Fibroblast of the aortic adventitia (primary cell): ENCODE data around the gene EPN3. TPM values are rescaled to one million over a fixed set of nuclear protein-coding genes. Genes with fewer than 3 reads are reported as not detected.

Experiments used
- DNase-seq: peaks from one replicate; pipeline ENCODE4 v3.0.0-alpha.2; 2010; ENCODE audit warnings: low read depth
- H3K4me3 ChIP-seq: 2 replicates; pipeline ENCODE4 v1.5.1; 2011; ENCODE audit warnings: low read depth, mild to moderate bottlenecking, control low read depth, low read length, moderate library complexity
- total RNA-seq: library from RNA; depleted of rRNA; stranded (reverse); fragments of >200 nt; gene quantifications from 2 replicates; pipeline ENCODE4 v1.2.3, GENCODE V29; 2012; ENCODE audit warnings: low replicate concordance
- TF ChIP-seq, protein P1 (sequence below): IDR thresholded peaks from 2 replicates; pipeline ENCODE4 v1.5.1; 2011; ENCODE audit warnings: mild to moderate bottlenecking, low read length, control low read depth, inconsistent platforms; ENCODE audit not compliant: insufficient read depth

The EPN3 gene
- total RNA-seq, 1 donor: not detected

DNA sequence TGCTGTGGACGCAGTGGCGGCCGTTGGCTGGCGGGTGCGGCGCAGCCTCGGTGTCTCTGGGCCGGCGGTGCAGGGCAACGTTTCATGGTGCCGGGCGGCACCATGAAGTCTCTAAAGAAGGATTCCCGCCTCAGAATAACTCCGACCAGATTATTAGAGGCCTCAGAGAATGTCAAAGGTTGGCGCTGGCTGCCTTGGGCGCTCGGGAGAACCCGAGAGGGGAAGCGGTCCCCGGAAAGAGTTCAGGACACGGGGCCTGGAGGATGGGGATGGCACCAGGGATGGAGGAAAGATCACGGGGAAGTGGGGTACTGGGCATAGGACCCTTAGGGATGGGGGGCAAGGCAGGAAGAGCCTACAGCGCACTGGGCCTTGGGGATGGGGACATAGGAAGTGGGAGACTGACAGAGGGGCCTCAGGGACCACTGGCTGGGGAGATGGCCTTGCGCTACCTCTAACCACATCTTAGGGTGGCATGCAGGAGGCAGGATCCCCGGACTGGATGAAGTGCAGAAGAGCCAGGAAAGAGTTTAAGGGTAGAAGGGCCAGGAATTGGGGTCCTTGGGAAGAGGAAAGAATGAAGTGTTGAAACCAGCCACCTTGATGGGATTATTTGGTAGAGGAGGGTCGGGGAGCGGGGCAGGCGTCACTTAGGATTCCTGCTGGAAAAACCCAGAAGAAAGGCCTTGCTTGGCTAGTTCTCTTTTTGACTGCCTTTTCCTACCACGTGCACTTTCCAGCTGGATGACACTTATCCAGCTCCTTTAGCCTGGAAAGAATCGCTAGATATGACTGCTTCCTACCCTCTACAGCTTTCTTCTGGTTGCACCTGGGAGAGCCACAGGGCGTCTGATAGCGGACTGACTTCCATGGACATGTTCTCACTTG is 23.7 kb upstream of the EPN3 start:
- H3K4me3 ChIP-seq: peak overlapping the region; percentile 58
- TF ChIP-seq, protein P1, sequence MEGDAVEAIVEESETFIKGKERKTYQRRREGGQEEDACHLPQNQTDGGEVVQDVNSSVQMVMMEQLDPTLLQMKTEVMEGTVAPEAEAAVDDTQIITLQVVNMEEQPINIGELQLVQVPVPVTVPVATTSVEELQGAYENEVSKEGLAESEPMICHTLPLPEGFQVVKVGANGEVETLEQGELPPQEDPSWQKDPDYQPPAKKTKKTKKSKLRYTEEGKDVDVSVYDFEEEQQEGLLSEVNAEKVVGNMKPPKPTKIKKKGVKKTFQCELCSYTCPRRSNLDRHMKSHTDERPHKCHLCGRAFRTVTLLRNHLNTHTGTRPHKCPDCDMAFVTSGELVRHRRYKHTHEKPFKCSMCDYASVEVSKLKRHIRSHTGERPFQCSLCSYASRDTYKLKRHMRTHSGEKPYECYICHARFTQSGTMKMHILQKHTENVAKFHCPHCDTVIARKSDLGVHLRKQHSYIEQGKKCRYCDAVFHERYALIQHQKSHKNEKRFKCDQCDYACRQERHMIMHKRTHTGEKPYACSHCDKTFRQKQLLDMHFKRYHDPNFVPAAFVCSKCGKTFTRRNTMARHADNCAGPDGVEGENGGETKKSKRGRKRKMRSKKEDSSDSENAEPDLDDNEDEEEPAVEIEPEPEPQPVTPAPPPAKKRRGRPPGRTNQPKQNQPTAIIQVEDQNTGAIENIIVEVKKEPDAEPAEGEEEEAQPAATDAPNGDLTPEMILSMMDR: no peak
- DNase-seq: peak; percentile 24

DNA sequence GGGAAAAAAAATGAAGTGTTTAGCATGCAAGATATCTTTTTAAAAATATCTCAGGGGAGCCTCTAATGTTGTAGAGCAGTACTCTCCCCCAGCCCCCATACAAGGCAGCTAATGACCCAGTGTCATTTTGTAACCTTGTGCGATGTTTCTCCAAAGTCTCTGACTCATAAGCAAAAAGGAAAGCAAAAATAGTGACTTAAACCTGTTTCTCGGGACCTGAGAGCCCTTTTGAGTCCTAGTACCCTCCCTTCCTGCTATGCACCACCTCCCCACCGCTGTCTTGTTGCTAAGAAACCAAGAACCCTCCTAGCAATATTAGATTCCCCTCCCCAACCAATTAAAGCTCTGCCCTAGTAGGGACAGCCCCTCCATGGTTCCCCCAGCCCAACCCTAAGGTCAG is 21.5 kb upstream of the EPN3 start:
- DNase-seq: peak; percentile 15
- TF ChIP-seq, protein P1: no peak
- H3K4me3 ChIP-seq: no peak overlapping the region

DNA sequence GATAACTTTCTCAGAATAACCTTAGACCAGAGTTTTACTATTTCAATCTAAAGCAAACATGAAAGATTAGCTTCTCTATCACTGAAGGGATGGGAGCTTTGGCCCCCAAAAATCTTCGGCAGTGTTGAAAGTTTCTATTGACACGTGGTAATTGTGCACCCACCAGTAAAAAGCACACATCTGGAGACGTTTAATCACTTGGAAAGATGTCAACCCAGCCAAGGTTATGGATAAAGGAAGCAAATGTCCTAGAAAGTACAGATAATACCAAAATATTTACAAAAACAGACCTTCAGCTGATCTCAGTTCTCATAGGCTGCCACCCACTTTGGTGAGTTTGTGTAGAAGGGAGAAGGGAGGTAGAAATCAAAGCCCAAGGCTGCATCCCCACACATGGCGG is 19.0 kb upstream of the EPN3 start:
- H3K4me3 ChIP-seq: no peak overlapping the region
- no peak for DNase-seq
- TF ChIP-seq, protein P1: no peak

DNA sequence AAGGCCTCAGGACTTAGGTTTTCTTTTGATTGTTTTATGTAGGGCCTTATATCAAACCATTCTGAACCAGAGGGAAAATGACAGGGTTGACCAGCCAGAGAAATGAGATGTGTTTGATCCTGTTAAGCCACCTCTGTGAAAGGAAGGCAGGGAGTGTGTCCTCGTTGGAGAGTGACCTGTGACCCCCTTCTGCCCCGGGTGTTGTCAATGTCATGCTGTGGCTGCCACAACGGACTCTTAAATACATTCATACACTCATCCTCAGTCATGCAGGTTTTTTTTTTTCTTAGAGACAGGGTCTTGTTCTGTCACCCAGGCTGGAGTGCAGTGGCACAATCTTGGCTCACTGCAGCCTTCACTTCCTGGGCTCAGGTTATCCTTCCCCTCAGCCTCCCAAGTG is 18.1 kb upstream of the EPN3 start:
- DNase-seq: no peak
- no peak overlapping the region for H3K4me3 ChIP-seq
- TF ChIP-seq, protein P1: no peak

DNA sequence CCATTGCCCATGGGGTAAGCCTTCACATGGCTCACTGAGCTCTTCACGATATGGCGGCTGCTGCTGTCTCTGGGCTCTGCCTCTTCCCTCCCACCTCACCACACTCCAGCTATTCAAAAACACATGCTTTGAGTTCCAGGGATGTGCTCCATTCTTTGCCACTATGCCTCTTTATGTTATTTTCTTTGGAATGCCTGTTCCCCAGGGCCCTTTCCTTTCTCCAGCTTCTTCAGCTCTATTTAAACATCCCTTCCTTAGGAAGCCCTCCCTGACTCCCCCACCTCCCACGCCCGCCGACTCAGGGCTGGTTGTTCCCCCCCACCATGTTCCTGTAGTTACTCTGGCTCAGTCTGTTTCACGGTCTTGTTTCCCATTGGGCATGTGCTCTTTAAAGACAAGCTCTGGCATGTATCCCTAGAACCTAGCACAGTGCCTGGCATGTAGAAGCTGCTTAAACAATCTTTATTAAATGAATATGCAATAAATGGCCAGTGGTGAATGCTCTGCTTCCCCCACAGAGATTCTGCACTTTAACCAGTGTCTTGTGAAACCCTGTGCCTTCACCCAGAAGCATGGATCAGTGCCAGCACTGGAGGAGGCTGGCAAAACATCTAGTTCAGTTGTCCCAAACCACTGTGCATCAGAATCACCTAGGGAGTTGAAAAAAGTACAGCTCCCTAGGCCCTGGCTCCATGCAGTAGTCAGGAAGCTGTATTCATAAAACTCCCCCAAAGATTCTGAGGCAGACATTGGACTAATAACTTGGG is 17.4 kb upstream of the EPN3 start:
- TF ChIP-seq, protein P1: no peak
- no peak overlapping the region for H3K4me3 ChIP-seq
- DNase-seq: peak; percentile 35

DNA sequence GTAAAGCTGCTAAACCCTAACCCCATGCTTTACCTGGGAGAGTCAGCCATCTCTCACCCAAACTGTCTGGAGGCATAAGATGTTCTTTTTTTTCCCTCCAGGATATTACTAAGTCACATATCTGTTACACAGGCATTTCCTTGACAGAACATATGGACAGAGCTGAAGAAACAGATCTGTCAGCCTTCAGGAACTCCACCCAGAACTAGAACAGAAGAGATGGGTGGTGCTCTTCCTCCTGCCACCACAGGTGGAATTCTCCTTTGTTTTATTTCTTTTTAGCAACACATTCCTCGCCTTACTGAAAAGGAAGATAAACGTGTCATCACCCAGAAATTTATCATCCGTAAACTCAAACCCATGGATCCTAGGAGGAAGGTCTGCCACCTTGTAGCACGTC is 15.5 kb upstream of the EPN3 start:
- TF ChIP-seq, protein P1: no peak
- no peak for DNase-seq
- no peak overlapping the region for H3K4me3 ChIP-seq
